ENCODE data around the gene MYBBP1A.

- TF ChIP-seq CTCF (IDR thresholded peaks at IDR 0.05) (no peak), POLR2A (IDR thresholded peaks at IDR 0.05) (no peak)
These were observed 16.2 kb downstream of the MYBBP1A start for GRCh38 chr17:4539025-4539424.
